GM10266 (cell line): Measurements from ENCODE around the gene LAMA2.

Experiments
- DNase-seq: peaks from one replicate; pipeline ENCODE4 v3.0.0; 2012; ENCODE audit errors: extremely low spot score
- CTCF ChIP-seq: IDR thresholded peaks from 2 replicates; pipeline ENCODE4 v1.5.1; 2012; ENCODE audit warnings: mild to moderate bottlenecking, low read depth; ENCODE audit not compliant: control insufficient read depth, insufficient read depth; ENCODE audit errors: missing control alignments

LAMA2 gene

GRCh38 chr6:129264480-129265045, 381.6 kb downstream of the LAMA2 start:
- DNase-seq = no peak
- no peak for TF ChIP-seq CTCF

DNA sequence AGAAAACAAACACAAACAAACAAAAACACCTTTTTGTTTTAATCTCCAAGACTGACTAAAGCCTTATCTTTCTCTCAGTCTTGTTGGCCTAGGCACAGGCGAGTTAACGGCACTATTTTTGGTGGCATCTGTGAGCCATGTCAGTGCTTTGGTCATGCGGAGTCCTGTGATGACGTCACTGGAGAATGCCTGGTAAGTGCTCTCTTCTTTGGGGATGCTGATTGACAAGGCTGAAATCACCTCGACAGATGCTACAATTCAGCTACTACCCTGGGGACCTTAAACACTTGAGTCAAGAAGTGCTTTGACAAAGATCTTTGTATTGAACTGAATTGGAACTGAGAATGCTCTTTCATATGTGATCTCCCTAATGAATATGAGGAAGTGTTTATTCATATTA, 384.1 kb downstream of the LAMA2 start:
- no peak for DNase-seq
- no peak for TF ChIP-seq CTCF

- no peak for DNase-seq
- no peak for TF ChIP-seq CTCF
Observed at GRCh38 chr6:129269076-129269475, 386.1 kb downstream of the LAMA2 start.

DNA sequence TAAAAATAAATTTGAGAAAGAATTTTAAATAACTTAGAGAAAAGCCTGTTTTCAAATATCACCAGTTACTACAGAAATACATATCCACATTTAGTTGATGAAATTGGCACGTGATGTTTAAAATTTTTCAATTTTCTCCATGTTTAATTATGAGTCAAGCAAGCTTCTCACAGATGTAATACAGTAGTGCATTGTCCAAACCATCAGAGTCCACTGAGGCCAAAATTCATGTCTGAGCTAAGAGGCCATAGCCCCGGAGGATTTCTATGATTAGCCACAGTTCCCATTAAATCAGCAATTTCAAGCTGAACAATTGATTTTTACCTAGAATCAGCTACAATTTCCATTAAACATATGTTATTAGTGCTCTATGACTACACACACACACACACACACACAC, 387.0 kb downstream of the LAMA2 start:
- no peak for TF ChIP-seq CTCF
- no peak for DNase-seq

- no peak for TF ChIP-seq CTCF
- DNase-seq = no peak
Observed at GRCh38 chr6:129270450-129270849, 387.5 kb downstream of the LAMA2 start.

GRCh38 chr6:129273161-129273560, 390.2 kb downstream of the LAMA2 start:
- DNase-seq = no peak
- TF ChIP-seq CTCF = no peak

DNA sequence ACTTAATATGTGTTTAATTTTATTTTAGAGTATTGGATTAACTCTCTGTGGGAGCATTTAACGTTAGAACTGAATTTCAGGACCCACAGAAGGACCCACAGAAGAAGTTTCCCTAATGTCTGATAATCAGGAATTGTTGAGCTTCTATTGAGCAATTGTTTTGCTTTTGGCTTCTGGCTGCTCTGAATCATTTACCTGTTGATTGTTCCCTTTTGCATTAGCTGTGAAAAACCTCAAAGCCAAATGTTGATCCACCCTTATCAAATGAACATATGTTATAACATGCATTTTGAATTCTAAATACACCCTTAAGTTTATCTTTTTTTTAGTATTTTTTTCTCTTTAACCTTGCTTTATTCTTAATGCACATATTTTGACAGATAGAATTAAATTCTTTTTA, 393.5 kb downstream of the LAMA2 start:
- no peak for TF ChIP-seq CTCF
- DNase-seq = no peak
